Endothelial cell (in vitro differentiated cells): ENCODE measurements around the gene SLC17A8. TPM values are rescaled to one million over a fixed set of nuclear protein-coding genes. Genes with fewer than 3 reads are reported as not detected.

Source experiments
- DNase-seq: peaks from one replicate; pipeline ENCODE4 v3.0.0; 2021; ENCODE audit warnings: low spot score
- H3K27ac Mint-ChIP-seq: one replicate; pipeline ENCODE4 v1.8.0; 2021; ENCODE audit warnings: mixed read lengths, inconsistent platforms; ENCODE audit not compliant: unreplicated experiment
- H3K27me3 Mint-ChIP-seq: one replicate; pipeline ENCODE4 v1.8.0; 2021; ENCODE audit warnings: mild to moderate bottlenecking, moderate library complexity, mixed read lengths, inconsistent platforms; ENCODE audit not compliant: unreplicated experiment
- H3K36me3 Mint-ChIP-seq: one replicate; pipeline ENCODE4 v1.8.0; 2021; ENCODE audit warnings: mild to moderate bottlenecking, low read depth, mixed read lengths, inconsistent platforms; ENCODE audit not compliant: unreplicated experiment
- H3K4me1 Mint-ChIP-seq: one replicate; pipeline ENCODE4 v1.8.0; 2021; ENCODE audit warnings: mild to moderate bottlenecking, mixed read lengths, inconsistent platforms; ENCODE audit not compliant: unreplicated experiment
- H3K4me3 Mint-ChIP-seq: one replicate; pipeline ENCODE4 v1.8.0; 2021; ENCODE audit warnings: mild to moderate bottlenecking, mixed read lengths, inconsistent platforms; ENCODE audit not compliant: unreplicated experiment
- H3K9me3 Mint-ChIP-seq: one replicate; pipeline ENCODE4 v1.8.0; 2021; ENCODE audit warnings: mixed read lengths, inconsistent platforms; ENCODE audit not compliant: unreplicated experiment
- total RNA-seq: library from RNA; stranded (reverse); fragmentation: NEBNext Ultra II Directional; extraction: Animal tissue kit (Norgen Biotek cat#: 25700); gene quantifications from one replicate; pipeline ENCODE4 v1.2.1, GENCODE V29; 2021; ENCODE audit not compliant: unreplicated experiment
- TF ChIP-seq, protein P1 (sequence below): fragments of 200-600 bp; sonication (generic); IDR thresholded peaks from one replicate; pipeline ENCODE4 v1.5.0; 2021; ENCODE audit warnings: antibody characterized with exemption; ENCODE audit not compliant: unreplicated experiment

The SLC17A8 gene
- total RNA-seq, 1 donor from 2014 or later: not detected

DNA sequence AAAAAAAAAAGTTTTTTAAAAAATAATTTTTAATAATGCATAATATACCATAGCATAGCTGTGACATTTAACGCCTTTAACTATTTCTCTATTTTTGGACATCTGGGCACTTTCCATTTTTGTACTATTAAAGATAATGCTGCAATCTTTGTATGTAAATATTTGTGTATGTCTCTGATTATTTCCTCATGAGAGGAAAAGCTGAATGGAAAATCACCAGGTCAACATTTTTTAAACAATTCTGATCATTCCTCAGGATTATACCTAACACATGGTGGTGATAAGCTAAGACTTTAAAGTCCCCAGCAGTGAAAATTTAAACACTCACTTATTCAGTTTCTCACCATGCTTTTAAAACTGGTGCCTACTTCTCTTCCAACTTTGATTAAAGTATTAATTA is 85.5 kb downstream of the SLC17A8 start:
- TF ChIP-seq, protein P1, sequence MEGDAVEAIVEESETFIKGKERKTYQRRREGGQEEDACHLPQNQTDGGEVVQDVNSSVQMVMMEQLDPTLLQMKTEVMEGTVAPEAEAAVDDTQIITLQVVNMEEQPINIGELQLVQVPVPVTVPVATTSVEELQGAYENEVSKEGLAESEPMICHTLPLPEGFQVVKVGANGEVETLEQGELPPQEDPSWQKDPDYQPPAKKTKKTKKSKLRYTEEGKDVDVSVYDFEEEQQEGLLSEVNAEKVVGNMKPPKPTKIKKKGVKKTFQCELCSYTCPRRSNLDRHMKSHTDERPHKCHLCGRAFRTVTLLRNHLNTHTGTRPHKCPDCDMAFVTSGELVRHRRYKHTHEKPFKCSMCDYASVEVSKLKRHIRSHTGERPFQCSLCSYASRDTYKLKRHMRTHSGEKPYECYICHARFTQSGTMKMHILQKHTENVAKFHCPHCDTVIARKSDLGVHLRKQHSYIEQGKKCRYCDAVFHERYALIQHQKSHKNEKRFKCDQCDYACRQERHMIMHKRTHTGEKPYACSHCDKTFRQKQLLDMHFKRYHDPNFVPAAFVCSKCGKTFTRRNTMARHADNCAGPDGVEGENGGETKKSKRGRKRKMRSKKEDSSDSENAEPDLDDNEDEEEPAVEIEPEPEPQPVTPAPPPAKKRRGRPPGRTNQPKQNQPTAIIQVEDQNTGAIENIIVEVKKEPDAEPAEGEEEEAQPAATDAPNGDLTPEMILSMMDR: no peak
- Mint-ChIP-seq H3K4me1 (peaks cover 10% of the 10 kb centered on the region), H3K27me3 (peaks cover 5% of the 10 kb centered on the region), H3K36me3 (no peaks in the 10 kb centered on the region), H3K4me3 (no peak overlapping the region), H3K27ac (no peak overlapping the region), H3K9me3 (no peaks in the 10 kb centered on the region)
- DNase-seq: no peak

DNA sequence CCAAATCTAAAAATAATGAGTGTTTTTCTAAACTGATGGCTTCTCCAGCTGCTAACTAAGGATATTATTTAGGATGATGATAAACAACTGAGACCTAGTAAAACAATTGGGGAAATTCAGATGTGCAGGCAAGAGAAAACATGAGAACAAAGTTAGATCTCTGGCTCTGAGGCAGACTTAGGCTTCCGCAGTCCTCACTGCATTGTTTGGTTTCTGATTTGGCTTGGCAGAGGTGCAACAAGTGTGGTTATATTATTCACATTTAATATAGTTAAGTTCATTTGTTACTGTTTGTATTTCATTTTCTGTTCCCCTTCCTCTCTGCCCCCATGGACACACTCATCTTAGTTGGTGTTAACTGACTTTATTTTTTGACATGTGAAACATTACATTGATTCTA is 86.6 kb downstream of the SLC17A8 start:
- Mint-ChIP-seq H3K27me3 (peaks cover 5% of the 10 kb centered on the region), H3K27ac (no peak overlapping the region), H3K4me1 (peaks cover 15% of the 10 kb centered on the region), H3K4me3 (no peak overlapping the region), H3K9me3 (no peaks in the 10 kb centered on the region), H3K36me3 (no peaks in the 10 kb centered on the region)
- DNase-seq: no peak
- TF ChIP-seq, protein P1: no peak

- no peak overlapping the region for H3K27ac Mint-ChIP-seq
- no peak overlapping the region for H3K4me3 Mint-ChIP-seq
- H3K4me1 Mint-ChIP-seq: peaks cover 18% of the 10 kb centered on the region
- peaks cover 5% of the 10 kb centered on the region for H3K27me3 Mint-ChIP-seq
- H3K36me3 Mint-ChIP-seq: no peaks in the 10 kb centered on the region
- DNase-seq: no peak
- TF ChIP-seq, protein P1: no peak
- H3K9me3 Mint-ChIP-seq: no peaks in the 10 kb centered on the region
These were observed 88.2 kb downstream of the SLC17A8 start for GRCh38 chr12:100445081-100445481.

DNA sequence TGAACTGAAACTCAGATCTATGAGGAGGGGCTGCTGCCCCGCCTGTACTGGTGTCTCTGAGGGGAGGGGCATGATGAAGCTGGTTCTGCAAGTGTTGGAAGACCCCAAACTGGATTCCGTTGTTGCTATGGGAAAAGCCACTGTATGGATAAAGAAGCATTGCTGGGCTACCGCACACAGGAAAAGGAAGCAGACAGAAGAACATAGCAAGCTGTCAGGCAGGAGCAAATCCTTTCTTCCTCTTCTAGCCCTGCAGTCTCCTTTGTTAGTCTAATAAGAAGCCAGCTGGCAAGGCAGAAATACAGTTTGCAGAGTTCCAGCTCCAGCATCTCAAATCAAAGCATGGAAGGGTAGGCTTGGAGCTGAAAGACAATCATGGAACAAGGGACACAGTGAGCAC is 90.5 kb downstream of the SLC17A8 start:
- Mint-ChIP-seq H3K27ac (peak overlapping the region; percentile 93), H3K4me3 (no peak overlapping the region), H3K36me3 (no peaks in the 10 kb centered on the region), H3K9me3 (no peaks in the 10 kb centered on the region), H3K4me1 (peaks cover 18% of the 10 kb centered on the region), H3K27me3 (peaks cover 5% of the 10 kb centered on the region)
- peak; percentile 26 for DNase-seq
- TF ChIP-seq, protein P1: no peak

DNA sequence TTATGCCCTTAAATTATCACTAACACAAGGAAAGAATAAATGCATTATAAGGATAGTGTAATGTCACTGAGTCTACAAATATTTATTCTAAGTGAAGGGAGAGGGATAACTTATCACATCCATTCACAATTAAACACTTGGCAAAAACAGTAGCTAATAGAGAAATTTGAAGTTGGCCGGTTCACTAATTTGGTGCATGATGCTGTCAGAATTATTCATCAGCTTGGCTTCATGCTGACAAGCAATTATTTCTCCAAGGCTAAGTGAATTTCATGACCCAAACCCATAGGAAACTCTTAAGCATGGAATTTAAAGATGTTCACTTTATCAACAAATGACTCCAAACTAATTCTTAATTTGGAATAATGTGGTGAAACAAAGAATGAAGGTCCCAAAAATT is 91.8 kb downstream of the SLC17A8 start:
- peak overlapping the region; percentile 11 for H3K27ac Mint-ChIP-seq
- H3K36me3 Mint-ChIP-seq: no peaks in the 10 kb centered on the region
- H3K4me1 Mint-ChIP-seq: peaks cover 18% of the 10 kb centered on the region
- no peak for DNase-seq
- H3K27me3 Mint-ChIP-seq: peaks cover 5% of the 10 kb centered on the region
- H3K9me3 Mint-ChIP-seq: no peaks in the 10 kb centered on the region
- TF ChIP-seq, protein P1: no peak
- no peak overlapping the region for H3K4me3 Mint-ChIP-seq
